Measurements from ENCODE around the gene ACOT7. TPM values are rescaled to one million over a fixed set of nuclear protein-coding genes. Genes with fewer than 3 reads are reported as not detected.

The ACOT7 gene
- total RNA-seq, 1 experiment from 2014 or later = 151 TPM

- Mint-ChIP-seq H3K27ac (no peak overlapping the region), H3K36me3 (no peaks in the 10 kb centered on the region), H3K4me1 (peaks cover 4% of the 10 kb centered on the region; the same call in 1 of the 2 replicates), H3K4me3 (no peak overlapping the region), H3K27me3 (ENCODE audit: low read depth) (peaks cover 40% of the 10 kb centered on the region), H3K9me3 (no peaks in the 10 kb centered on the region)
- no peak for TF ChIP-seq CDX4 (CRISPR knock-in tag; IDR thresholded peaks at IDR 0.05; ENCODE audit: borderline replicate concordance)
- no peak for TF ChIP-seq ATF3 (CRISPR knock-in tag; conservative IDR thresholded peaks at IDR 0.05)
- TF ChIP-seq E2F1 (CRISPR knock-in tag; IDR thresholded peaks at IDR 0.05) = no peak
- no peak for TF ChIP-seq NFYB (CRISPR knock-in tag; conservative IDR thresholded peaks at IDR 0.05; ENCODE audit: low read depth)
- TF ChIP-seq MXD4 (CRISPR knock-in tag; IDR thresholded peaks at IDR 0.05; ENCODE audit: borderline replicate concordance) = no peak
- no peak for TF ChIP-seq CTCF (IDR thresholded peaks at IDR 0.05)
- TF ChIP-seq ERG (CRISPR knock-in tag; IDR thresholded peaks at IDR 0.05) = no peak
- no peak for DNase-seq (ENCODE audit: low spot score)
- no peak for ATAC-seq
- CTCF ChIA-PET = interaction anchor here (1.2 to 14.8 kb wide), 3 partner anchors 6 to 16 kb away, joined by 4 to 164 read pairs (median 4); no protein-coding TSS in a partner anchor
- POLR2A ChIA-PET = no interaction called here
These were observed 138.9 kb downstream of the ACOT7 start for GRCh38 chr1:6254691-6255090.

GRCh38 chr1:6253380-6253779 is 140.2 kb downstream of the ACOT7 start:
- DNase-seq (ENCODE audit: low spot score) (peak; percentile 6), ATAC-seq (no peak)
- peaks cover 37% of the 10 kb centered on the region for H3K27me3 Mint-ChIP-seq (ENCODE audit: low read depth)
- TF ChIP-seq JUN (CRISPR knock-in tag; IDR thresholded peaks at IDR 0.05) = no peak
- TF ChIP-seq ZMAT4 (CRISPR knock-in tag; IDR thresholded peaks at IDR 0.05) = no peak
- ChIA-PET POLR2A (no interaction called here), CTCF (interaction anchor here (0.8 to 9.0 kb wide), 6 partner anchors 9 to 185 kb away, joined by 3 to 164 read pairs (median 6); partner anchors contain the start of gene GPR153)
- no peaks in the 10 kb centered on the region; the same call in 1 of the 2 replicates for H3K4me1 Mint-ChIP-seq
- H3K27ac Mint-ChIP-seq = no peak overlapping the region
- H3K4me3 Mint-ChIP-seq = no peak overlapping the region
- H3K9me3 Mint-ChIP-seq = no peaks in the 10 kb centered on the region
- no peaks in the 10 kb centered on the region for H3K36me3 Mint-ChIP-seq

- ChIA-PET POLR2A (no interaction called here), CTCF (interaction anchor here (0.7 to 9.0 kb wide), 9 partner anchors 10 to 188 kb away, joined by 3 to 164 read pairs (median 4); partner anchors contain the start of gene GPR153)
- DNase-seq (ENCODE audit: low spot score) (no peak), ATAC-seq (no peak)
- Mint-ChIP-seq H3K4me1 (peaks cover 2% of the 10 kb centered on the region), H3K9me3 (no peaks in the 10 kb centered on the region), H3K36me3 (no peaks in the 10 kb centered on the region), H3K4me3 (no peak overlapping the region), H3K27ac (no peak overlapping the region), H3K27me3 (ENCODE audit: low read depth) (peaks cover 45% of the 10 kb centered on the region)
- TF ChIP-seq AR (CRISPR knock-in tag; IDR thresholded peaks at IDR 0.05) = no peak
- TF ChIP-seq ZNF423 (CRISPR knock-in tag; IDR thresholded peaks at IDR 0.05) = no peak
- no peak for TF ChIP-seq AFF4 (CRISPR knock-in tag; IDR thresholded peaks at IDR 0.05; ENCODE audit: borderline replicate concordance)
- TF ChIP-seq ARID4B (CRISPR knock-in tag; IDR thresholded peaks at IDR 0.05; ENCODE audit: borderline replicate concordance) = no peak
These were observed 141.2 kb downstream of the ACOT7 start for GRCh38 chr1:6252374-6252710.
